K562 (cell line): ENCODE measurements around the gene EXOC3. TPM values are rescaled to one million over a fixed set of nuclear protein-coding genes. Genes with fewer than 3 reads are reported as not detected.

ENCODE experiments used
- ATAC-seq: fragments of 200-7000 bp; cut with Tn5 transposase; 3 replicates; pipeline ENCODE4 v1.9.1; 2020; ENCODE audit warnings: moderate library complexity
- BruUV-seq: library from RNA; stranded (reverse); fragments of 400-500 nt; replicated peaks from 2 replicates; lab custom pipeline; 2021; lab: Mats Ljungman, UMichigan
- CTCF ChIA-PET: fragments of 300-600 bp; formaldehyde crosslinking; extraction: SDS; loops from one replicate; lab custom pipeline; 2021; ENCODE audit warnings: low intra/inter-chr PET ratio; lab: Yijun Ruan, JAX
- POLR2A ChIA-PET: fragments of 300-600, 350-650 bp; sonication (Branson Sonifier 250); formaldehyde crosslinking; extraction: SDS; loops from one replicate; lab custom pipeline; 2021; ENCODE audit warnings: antibody characterized with exemption, inconsistent platforms; lab: Yijun Ruan, JAX
- DNase-seq, 4 experiments: peaks; one replicate each; pipeline versions ENCODE4 v3.0.0 to v3.0.0-alpha.2; 2011 to 2018; ENCODE audit warnings: low spot score in 3 of 4, mixed read lengths in 3 of 4; ENCODE audit errors: extremely low read depth in 1 of 4
- FAIRE-seq: peaks from 2 replicates; lab custom pipeline; 2011; peaks lifted over from hg19 to GRCh38; lab: Jason Lieb, UNC
- H2AFZ ChIP-seq: 2 replicates; pipeline ENCODE4 v1.6.0; 2011; ENCODE audit warnings: low read depth, low read length, control low read depth, inconsistent platforms
- H3K27ac ChIP-seq: fragments of 200-600 bp; 3 replicates; pipeline ENCODE4 v1.8.0; 2011; ENCODE audit warnings: low read depth, mild to moderate bottlenecking, control low read depth, inconsistent platforms, low read length, moderate library complexity, mixed read lengths; ENCODE audit errors: extremely low read depth
- H3K27me3 ChIP-seq, 2 experiments: fragments of 300-600 bp in 1 of 2; 2 replicates in 1 of 2; 3 replicates in 1 of 2; pipeline versions ENCODE4 v1.6.0 to v1.8.0; 2011; ENCODE audit warnings: inconsistent platforms in 2 of 2, low read length in 2 of 2, mild to moderate bottlenecking in 1 of 2, mixed read lengths in 1 of 2, moderate library complexity in 1 of 2; ENCODE audit not compliant: control insufficient read depth in 2 of 2, insufficient read depth in 2 of 2
- H3K36me3 ChIP-seq: fragments of 300-600 bp; 3 replicates; pipeline ENCODE4 v1.8.0; 2011; ENCODE audit warnings: mild to moderate bottlenecking, low read length, inconsistent platforms; ENCODE audit not compliant: control insufficient read depth, insufficient read depth
- H3K4me1 ChIP-seq, 2 experiments: fragments of 200-600 bp in 1 of 2; replicated peaks in 1 of 2; 2 replicates in 1 of 2; 3 replicates in 1 of 2; pipeline versions ENCODE4 v1.5.1 to v1.8.0; 2011; ENCODE audit warnings: inconsistent platforms in 2 of 2, low read length in 2 of 2, mild to moderate bottlenecking in 1 of 2, mixed read lengths in 1 of 2, moderate library complexity in 1 of 2; ENCODE audit not compliant: control insufficient read depth in 2 of 2, insufficient read depth in 2 of 2
- H3K4me2 ChIP-seq: 2 replicates; pipeline ENCODE4 v1.6.1; 2011; ENCODE audit warnings: low read length, control low read depth, inconsistent platforms, mixed read lengths; ENCODE audit not compliant: insufficient read depth
- H3K4me3 ChIP-seq: fragments of 200-600 bp; sonication (generic), shearing (Covaris generic); 2 replicates; pipeline ENCODE4 v1.5.1; 2016; ENCODE audit warnings: control low read depth, inconsistent platforms
- H3K79me2 ChIP-seq: fragments of 200-600 bp; 3 replicates; pipeline ENCODE4 v1.8.0; 2011; ENCODE audit warnings: low read length, inconsistent platforms; ENCODE audit not compliant: control insufficient read depth, insufficient read depth
- H3K9ac ChIP-seq, 2 experiments: 2 replicates each; pipeline versions ENCODE4 v1.6.0 to v1.6.1; 2011; ENCODE audit warnings: low read depth in 2 of 2, low read length in 2 of 2, control low read depth in 1 of 2, inconsistent platforms in 1 of 2, mild to moderate bottlenecking in 1 of 2, mixed read lengths in 1 of 2; ENCODE audit not compliant: insufficient read depth in 1 of 2
- H3K9me1 ChIP-seq: one replicate; pipeline ENCODE4 v1.6.0; 2011; ENCODE audit warnings: inconsistent platforms, mild to moderate bottlenecking, low read length, moderate library complexity; ENCODE audit not compliant: control insufficient read depth, insufficient read depth
- H3K9me3 ChIP-seq: replicated peaks from 2 replicates; pipeline ENCODE4 v1.5.1; 2011; ENCODE audit warnings: low read depth, low read length, inconsistent platforms; ENCODE audit not compliant: control insufficient read depth, insufficient read depth
- H4K20me1 ChIP-seq: replicated peaks from 2 replicates; pipeline ENCODE4 v1.6.1; 2011; ENCODE audit warnings: low read length, inconsistent platforms, mixed read lengths; ENCODE audit not compliant: control insufficient read depth, insufficient read depth
- BMI1 ChIP-seq: fragments of 150-350 bp; IDR thresholded peaks from 2 replicates; pipeline ENCODE4 v1.6.1; 2014; ENCODE audit warnings: low read length
- DACH1 ChIP-seq: fragments of 450-650 bp; IDR thresholded peaks from 2 replicates; pipeline ENCODE4 v1.6.1; 2018; ENCODE audit not compliant: partially characterized antibody
- KLF1 ChIP-seq: fragments of 450-650 bp; IDR thresholded peaks from 2 replicates; pipeline ENCODE4 v1.6.1; 2016; ENCODE audit warnings: missing genetic modification characterization, missing compliant biosample characterization
- MEIS2 ChIP-seq: fragments of 450-650 bp; IDR thresholded peaks from 2 replicates; pipeline ENCODE4 v1.6.1; 2014; ENCODE audit warnings: mild to moderate bottlenecking; ENCODE audit not compliant: partially characterized antibody
- NFATC3 ChIP-seq: fragments of 450-650 bp; IDR thresholded peaks from 2 replicates; pipeline ENCODE4 v1.6.1; 2017; ENCODE audit warnings: mild to moderate bottlenecking
- PCBP2 ChIP-seq: fragments of 200-400 bp; formaldehyde crosslinking; IDR thresholded peaks from 2 replicates; pipeline ENCODE4 v1.6.1; 2018; ENCODE audit warnings: low read length, low read depth, mild to moderate bottlenecking, moderate library complexity; ENCODE audit not compliant: poor library complexity, severe bottlenecking
- WGBS: fragments of 100-300 bp; shearing (Covaris generic); methylation state at CpG from one replicate; pipeline ENCODE4 v1.1.6; 2016; ENCODE audit warnings: low coverage, mixed read lengths; ENCODE audit not compliant: insufficient coverage; ENCODE audit errors: missing lambda C conversion rate; 5-methylcytosine and 5-hydroxymethylcytosine counted together
- in situ Hi-C: fragments of 300-500 bp; cut with MboI; formaldehyde crosslinking; loops from 4 replicates; pipeline ENCODE4 v1.15.0; 2018; ENCODE audit warnings: inconsistent platforms, mixed read lengths
- intact Hi-C: fragments of 100-400 bp; cut with micrococcal nuclease; formaldehyde crosslinking; loops from 2 replicates; pipeline ENCODE4 v1.14.2; 2022
- polyA plus RNA-seq, 8 experiments: library from polyadenylated mRNA; depleted of rRNA in 4 of 8; stranded (reverse) in 5 of 8; unstranded in 3 of 8; fragments of >200 nt; fragmentation: Nextera tagmentation in 2 of 8; fragmentation: Illumina TruSeq in 1 of 8; extraction: Ambion mirVana in 2 of 8; extraction: Trizol in 1 of 8; gene quantifications; 2 replicates each; pipeline versions ENCODE4 v1.2.1 to v1.2.3, GENCODE V29; 2011 to 2014; ENCODE audit warnings: inconsistent platforms in 1 of 8, missing spikeins in 1 of 8
- total RNA-seq, 7 experiments: library from RNA; depleted of rRNA in 6 of 7; stranded (reverse); fragments of >200 nt in 6 of 7; fragmentation: Illumina TruSeq in 2 of 7; extraction: Trizol in 2 of 7; gene quantifications; 2 replicates each; pipeline versions ENCODE4 v1.2.1 to v1.2.3, GENCODE V29; 2011 to 2021; ENCODE audit warnings: low replicate concordance in 1 of 7
- TF ChIP-seq, protein P1 (sequence below): sonication (generic); formaldehyde crosslinking; IDR thresholded peaks from 2 replicates; pipeline ENCODE4 v1.8.0; 2023; ENCODE audit warnings: mild to moderate bottlenecking, missing genetic modification reagents
- TF ChIP-seq, protein P2 (sequence below): fragments of 450-650 bp; IDR thresholded peaks from 2 replicates; pipeline ENCODE4 v1.6.1; 2016; ENCODE audit warnings: antibody characterized with exemption
- TF ChIP-seq, protein P3 (sequence below), 2 experiments: IDR thresholded peaks; 2 replicates each; pipeline ENCODE4 v1.6.1; 2012; ENCODE audit warnings: improper control_type of control experiment in 2 of 2, low read depth in 2 of 2, low read length in 2 of 2, borderline replicate concordance in 1 of 2
- TF ChIP-seq, protein P4 (sequence below): sonication (generic); formaldehyde crosslinking; IDR thresholded peaks from 2 replicates; pipeline ENCODE4 v1.8.1; 2023; ENCODE audit warnings: mild to moderate bottlenecking, missing genetic modification reagents

EXOC3 gene
- total and polyA plus RNA-seq, 9 of the 15 experiments (the other 6 are each of a cell fraction or from before 2014, with no cell fraction given), result 1.4 to 41.9 (median 22.4) TPM

DNA sequence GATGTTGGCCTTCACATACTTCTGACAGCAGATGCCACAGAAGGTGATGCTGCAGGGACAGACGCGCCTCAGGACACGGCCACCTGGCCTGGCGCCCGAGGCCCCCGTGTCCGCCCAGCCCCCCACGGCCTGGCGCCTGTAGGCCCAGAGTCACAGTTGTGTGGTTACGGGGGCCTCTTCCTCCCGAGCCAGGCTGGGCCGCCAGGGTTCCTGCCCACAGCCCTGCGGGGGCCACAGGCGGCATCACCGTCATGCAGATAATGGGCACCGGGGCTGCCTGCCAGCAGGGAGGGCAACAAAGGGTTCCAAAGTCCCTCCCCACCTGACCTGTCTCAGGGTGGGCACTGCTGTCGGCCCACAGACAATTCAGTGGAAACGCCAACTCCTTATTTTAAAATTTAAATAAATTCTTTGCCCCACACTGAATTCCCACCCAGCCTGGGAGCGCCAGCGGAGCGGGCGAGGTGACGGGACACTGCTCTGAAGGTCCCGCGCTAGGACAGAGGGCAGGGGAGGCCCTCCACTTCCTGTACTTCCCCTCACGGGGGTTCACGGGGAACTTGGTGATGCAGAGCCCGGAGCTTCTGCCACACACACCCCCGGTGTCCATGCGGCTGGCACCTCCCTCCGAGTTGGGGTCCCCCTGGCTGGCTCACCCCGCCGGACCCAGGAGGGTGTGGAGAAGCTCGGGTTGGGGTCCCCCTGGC is 40.6 kb downstream of the EXOC3 start (continued):
- TF ChIP-seq MEIS2 (no peak), PCBP2 (no peak)

DNA sequence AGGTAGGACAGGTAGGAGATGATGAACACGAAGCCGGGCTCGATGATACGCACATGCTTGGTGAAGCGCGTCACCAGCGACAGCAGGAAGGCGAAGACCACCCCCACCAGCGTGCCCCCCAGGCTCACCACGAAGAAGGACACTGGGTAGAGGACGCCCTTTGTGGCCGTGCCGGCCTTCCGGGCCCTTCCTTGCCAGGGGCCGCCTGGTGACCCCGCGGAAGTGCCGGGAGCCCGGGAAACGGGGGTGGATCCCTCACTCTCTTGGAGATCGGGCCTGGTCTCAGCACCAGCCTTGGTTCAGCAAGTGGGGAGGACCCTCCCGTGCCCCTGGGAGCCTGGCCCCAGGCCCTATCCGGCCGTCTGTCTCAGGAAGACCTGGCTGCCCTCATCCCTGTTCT is 41.6 kb downstream of the EXOC3 start:
- Histone ChIP-seq H3K27me3 (peaks cover 15 to 50% of the 10 kb centered on the region in 2 experiments; a peak in 4 of 5 replicates), H2AFZ (no peak overlapping the region), H3K9me3 (no peaks in the 10 kb centered on the region), H3K9ac (peak overlapping the region in 1 of 2 experiments; percentile 26; a peak in 1 of 4 replicates), H4K20me1 (0 out of 2 replicates have a peak, but pooled peaks cover 9% of the 10 kb centered on the region), H3K4me3 (no peak overlapping the region), H3K79me2 (no peaks in the 10 kb centered on the region), H3K4me2 (no peak overlapping the region), H3K27ac (no peak overlapping the region), H3K36me3 (no peaks in the 10 kb centered on the region), H3K4me1 (peaks cover 8 to 67% of the 10 kb centered on the region in 2 experiments; a peak in 3 of 5 replicates), H3K9me1 (peaks cover 4% of the 10 kb centered on the region)
- intact Hi-C loops (no loop called here), in situ Hi-C loops (no loop called here)
- FAIRE-seq, result no peak
- no peak for DNase-seq
- ATAC-seq, result no peak
- WGBS, result 51% methylated on average over 12 of the region's 24 CpGs
- no TSS peak for BruUV-seq
- POLR2A ChIA-PET, result no interaction called here
- CTCF ChIA-PET, result no interaction called here
- TF ChIP-seq, protein P1, sequence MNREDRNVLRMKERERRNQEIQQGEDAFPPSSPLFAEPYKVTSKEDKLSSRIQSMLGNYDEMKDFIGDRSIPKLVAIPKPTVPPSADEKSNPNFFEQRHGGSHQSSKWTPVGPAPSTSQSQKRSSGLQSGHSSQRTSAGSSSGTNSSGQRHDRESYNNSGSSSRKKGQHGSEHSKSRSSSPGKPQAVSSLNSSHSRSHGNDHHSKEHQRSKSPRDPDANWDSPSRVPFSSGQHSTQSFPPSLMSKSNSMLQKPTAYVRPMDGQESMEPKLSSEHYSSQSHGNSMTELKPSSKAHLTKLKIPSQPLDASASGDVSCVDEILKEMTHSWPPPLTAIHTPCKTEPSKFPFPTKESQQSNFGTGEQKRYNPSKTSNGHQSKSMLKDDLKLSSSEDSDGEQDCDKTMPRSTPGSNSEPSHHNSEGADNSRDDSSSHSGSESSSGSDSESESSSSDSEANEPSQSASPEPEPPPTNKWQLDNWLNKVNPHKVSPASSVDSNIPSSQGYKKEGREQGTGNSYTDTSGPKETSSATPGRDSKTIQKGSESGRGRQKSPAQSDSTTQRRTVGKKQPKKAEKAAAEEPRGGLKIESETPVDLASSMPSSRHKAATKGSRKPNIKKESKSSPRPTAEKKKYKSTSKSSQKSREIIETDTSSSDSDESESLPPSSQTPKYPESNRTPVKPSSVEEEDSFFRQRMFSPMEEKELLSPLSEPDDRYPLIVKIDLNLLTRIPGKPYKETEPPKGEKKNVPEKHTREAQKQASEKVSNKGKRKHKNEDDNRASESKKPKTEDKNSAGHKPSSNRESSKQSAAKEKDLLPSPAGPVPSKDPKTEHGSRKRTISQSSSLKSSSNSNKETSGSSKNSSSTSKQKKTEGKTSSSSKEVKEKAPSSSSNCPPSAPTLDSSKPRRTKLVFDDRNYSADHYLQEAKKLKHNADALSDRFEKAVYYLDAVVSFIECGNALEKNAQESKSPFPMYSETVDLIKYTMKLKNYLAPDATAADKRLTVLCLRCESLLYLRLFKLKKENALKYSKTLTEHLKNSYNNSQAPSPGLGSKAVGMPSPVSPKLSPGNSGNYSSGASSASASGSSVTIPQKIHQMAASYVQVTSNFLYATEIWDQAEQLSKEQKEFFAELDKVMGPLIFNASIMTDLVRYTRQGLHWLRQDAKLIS (CRISPR knock-in tag), result no peak
- TF ChIP-seq, protein P2, sequence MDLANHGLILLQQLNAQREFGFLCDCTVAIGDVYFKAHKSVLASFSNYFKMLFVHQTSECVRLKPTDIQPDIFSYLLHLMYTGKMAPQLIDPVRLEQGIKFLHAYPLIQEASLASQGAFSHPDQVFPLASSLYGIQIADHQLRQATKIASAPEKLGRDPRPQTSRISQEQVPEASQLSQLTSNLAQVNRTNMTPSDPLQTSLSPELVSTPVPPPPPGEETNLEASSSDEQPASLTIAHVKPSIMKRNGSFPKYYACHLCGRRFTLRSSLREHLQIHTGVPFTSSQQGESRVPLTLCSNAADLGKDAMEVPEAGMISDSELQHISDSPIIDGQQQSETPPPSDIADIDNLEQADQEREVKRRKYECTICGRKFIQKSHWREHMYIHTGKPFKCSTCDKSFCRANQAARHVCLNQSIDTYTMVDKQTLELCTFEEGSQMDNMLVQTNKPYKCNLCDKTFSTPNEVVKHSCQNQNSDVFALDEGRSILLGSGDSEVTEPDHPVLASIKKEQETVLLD, result no peak
- no peak for TF ChIP-seq DACH1
- TF ChIP-seq KLF1 (tag), result no peak
- TF ChIP-seq, protein P3, sequence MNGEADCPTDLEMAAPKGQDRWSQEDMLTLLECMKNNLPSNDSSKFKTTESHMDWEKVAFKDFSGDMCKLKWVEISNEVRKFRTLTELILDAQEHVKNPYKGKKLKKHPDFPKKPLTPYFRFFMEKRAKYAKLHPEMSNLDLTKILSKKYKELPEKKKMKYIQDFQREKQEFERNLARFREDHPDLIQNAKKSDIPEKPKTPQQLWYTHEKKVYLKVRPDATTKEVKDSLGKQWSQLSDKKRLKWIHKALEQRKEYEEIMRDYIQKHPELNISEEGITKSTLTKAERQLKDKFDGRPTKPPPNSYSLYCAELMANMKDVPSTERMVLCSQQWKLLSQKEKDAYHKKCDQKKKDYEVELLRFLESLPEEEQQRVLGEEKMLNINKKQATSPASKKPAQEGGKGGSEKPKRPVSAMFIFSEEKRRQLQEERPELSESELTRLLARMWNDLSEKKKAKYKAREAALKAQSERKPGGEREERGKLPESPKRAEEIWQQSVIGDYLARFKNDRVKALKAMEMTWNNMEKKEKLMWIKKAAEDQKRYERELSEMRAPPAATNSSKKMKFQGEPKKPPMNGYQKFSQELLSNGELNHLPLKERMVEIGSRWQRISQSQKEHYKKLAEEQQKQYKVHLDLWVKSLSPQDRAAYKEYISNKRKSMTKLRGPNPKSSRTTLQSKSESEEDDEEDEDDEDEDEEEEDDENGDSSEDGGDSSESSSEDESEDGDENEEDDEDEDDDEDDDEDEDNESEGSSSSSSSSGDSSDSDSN (IDR thresholded peaks at IDR 0.05; ENCODE audit: borderline replicate concordance in 1 of 2, low read depth in 2 of 2, low read length in 2 of 2), result no peak
- no peak for TF ChIP-seq BMI1
- no peak for TF ChIP-seq NFATC3
- TF ChIP-seq, protein P4, sequence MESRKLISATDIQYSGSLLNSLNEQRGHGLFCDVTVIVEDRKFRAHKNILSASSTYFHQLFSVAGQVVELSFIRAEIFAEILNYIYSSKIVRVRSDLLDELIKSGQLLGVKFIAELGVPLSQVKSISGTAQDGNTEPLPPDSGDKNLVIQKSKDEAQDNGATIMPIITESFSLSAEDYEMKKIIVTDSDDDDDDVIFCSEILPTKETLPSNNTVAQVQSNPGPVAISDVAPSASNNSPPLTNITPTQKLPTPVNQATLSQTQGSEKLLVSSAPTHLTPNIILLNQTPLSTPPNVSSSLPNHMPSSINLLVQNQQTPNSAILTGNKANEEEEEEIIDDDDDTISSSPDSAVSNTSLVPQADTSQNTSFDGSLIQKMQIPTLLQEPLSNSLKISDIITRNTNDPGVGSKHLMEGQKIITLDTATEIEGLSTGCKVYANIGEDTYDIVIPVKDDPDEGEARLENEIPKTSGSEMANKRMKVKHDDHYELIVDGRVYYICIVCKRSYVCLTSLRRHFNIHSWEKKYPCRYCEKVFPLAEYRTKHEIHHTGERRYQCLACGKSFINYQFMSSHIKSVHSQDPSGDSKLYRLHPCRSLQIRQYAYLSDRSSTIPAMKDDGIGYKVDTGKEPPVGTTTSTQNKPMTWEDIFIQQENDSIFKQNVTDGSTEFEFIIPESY, result no peak
